Activated T-cell treated with anti-CD3 and anti-CD28 coated beads, Interleukin-2, amount 50 U/mL, for 4 hours (primary cell): ENCODE measurements around the gene TMEM247. TPM values are rescaled to one million over a fixed set of nuclear protein-coding genes. Genes with fewer than 3 reads are reported as not detected.
A peak's percentile ranks its signal among the peaks of the same experiment; 100 is the strongest.
"Not testable (repeated sequence)": the region's sequence is repeated elsewhere in the genome, so short reads cannot be mapped to it uniquely, and the experiment has no call there.

Experiments used
- ATAC-seq, 2 donors: fragments of 200-7000 bp; cut with Tn5 transposase; one replicate each; pipeline ENCODE4 v1.10.0; 2021
- DNase-seq: peaks from one replicate; pipeline ENCODE4 v3.0.0-alpha.2; 2020
- H3K27me3 Mint-ChIP-seq: one replicate; pipeline ENCODE4 v1.8.0; 2021; ENCODE audit warnings: low read depth, mixed read lengths
- H3K36me3 Mint-ChIP-seq: one replicate; pipeline ENCODE4 v1.8.0; 2022; ENCODE audit warnings: mixed read lengths; ENCODE audit not compliant: insufficient read depth
- H3K4me1 Mint-ChIP-seq: one replicate; pipeline ENCODE4 v1.8.0; 2021; ENCODE audit warnings: low read depth, mixed read lengths
- H3K4me3 Mint-ChIP-seq: one replicate; pipeline ENCODE4 v1.8.0; 2021; ENCODE audit warnings: mild to moderate bottlenecking, moderate library complexity, mixed read lengths
- H3K9me3 Mint-ChIP-seq: one replicate; pipeline ENCODE4 v1.8.0; 2021; ENCODE audit warnings: mixed read lengths
- total RNA-seq, 3 donors: library from RNA; stranded (reverse); gene quantifications; one replicate each; pipeline ENCODE4 v1.2.1, GENCODE V29; 2021

Gene TMEM247
- total RNA-seq, 3 donors from 2014 or later: not detected

GRCh38 chr2:46469700-46470099 lies 9.7 kb upstream of the TMEM247 start:
- no peak overlapping the region for H3K4me3 Mint-ChIP-seq
- peaks cover 1% of the 10 kb centered on the region for H3K36me3 Mint-ChIP-seq
- H3K4me1 Mint-ChIP-seq: no peaks in the 10 kb centered on the region
- no peaks in the 10 kb centered on the region for H3K27me3 Mint-ChIP-seq
- no peak for DNase-seq
- peaks cover 3% of the 10 kb centered on the region for H3K9me3 Mint-ChIP-seq
- ATAC-seq: no peak

- ATAC-seq: no peak
- DNase-seq: no peak
- no peak overlapping the region for H3K4me3 Mint-ChIP-seq
- peaks cover 1% of the 10 kb centered on the region for H3K36me3 Mint-ChIP-seq
- no peaks in the 10 kb centered on the region for H3K27me3 Mint-ChIP-seq
- H3K9me3 Mint-ChIP-seq: peaks cover 7% of the 10 kb centered on the region
- H3K4me1 Mint-ChIP-seq: no peaks in the 10 kb centered on the region
Observed at GRCh38 chr2:46470114-46470628, 9.2 kb upstream of the TMEM247 start.

- H3K9me3 Mint-ChIP-seq: peaks cover 9% of the 10 kb centered on the region
- ATAC-seq (no peak), DNase-seq (no peak)
- no peaks in the 10 kb centered on the region for H3K27me3 Mint-ChIP-seq
- peaks cover 1% of the 10 kb centered on the region for H3K36me3 Mint-ChIP-seq
- no peaks in the 10 kb centered on the region for H3K4me1 Mint-ChIP-seq
- no peak overlapping the region for H3K4me3 Mint-ChIP-seq
Observed at GRCh38 chr2:46471019-46471583, 8.3 kb upstream of the TMEM247 start.

DNA sequence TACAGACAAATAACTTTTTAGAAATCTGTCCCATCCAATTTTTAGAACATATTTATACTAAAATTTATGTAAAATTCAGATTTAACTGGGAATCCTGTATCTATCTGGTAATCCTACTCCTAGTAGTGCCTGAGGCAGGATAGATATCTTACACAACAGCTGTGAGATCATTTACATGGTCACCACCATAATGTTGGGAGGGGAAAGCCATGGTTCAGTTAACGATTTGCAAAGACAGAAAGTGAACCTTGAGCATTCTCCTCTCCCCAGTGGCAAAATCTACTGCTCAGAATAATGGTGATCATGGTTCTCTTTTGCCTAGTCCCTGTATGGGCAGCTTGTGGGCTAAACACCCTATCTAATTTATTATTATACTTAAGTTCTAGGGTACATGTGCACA lies 7.7 kb upstream of the TMEM247 start:
- Mint-ChIP-seq H3K9me3 (peaks cover 13% of the 10 kb centered on the region), H3K27me3 (no peaks in the 10 kb centered on the region), H3K36me3 (peaks cover 4% of the 10 kb centered on the region), H3K4me1 (peaks cover under 1% of the 10 kb centered on the region), H3K4me3 (no peak overlapping the region)
- ATAC-seq (no peak), DNase-seq (no peak)

DNA sequence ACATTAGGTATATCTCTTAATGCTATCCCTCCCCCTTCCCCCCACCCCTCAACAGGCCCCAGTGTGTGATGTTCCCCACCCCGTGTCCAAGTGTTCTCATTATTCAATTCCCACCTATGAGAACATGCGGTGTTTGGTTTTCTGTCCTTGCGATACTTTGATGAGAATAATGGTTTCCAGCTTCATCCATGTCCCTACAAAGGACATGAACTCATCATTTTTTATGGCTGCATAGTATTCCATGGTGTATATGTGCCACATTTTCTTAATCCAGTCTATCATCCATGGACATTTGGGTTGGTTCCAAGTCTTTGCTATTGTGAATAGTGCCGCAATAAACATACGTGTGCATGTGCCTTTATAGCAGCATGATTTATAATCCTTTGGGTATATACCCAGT lies 7.2 kb upstream of the TMEM247 start:
- not testable (repeated sequence) for H3K36me3 Mint-ChIP-seq, H3K4me3 Mint-ChIP-seq, H3K4me1 Mint-ChIP-seq, H3K27me3 Mint-ChIP-seq, DNase-seq, ATAC-seq
- H3K9me3 Mint-ChIP-seq: peaks cover 17% of the 10 kb centered on the region

DNA sequence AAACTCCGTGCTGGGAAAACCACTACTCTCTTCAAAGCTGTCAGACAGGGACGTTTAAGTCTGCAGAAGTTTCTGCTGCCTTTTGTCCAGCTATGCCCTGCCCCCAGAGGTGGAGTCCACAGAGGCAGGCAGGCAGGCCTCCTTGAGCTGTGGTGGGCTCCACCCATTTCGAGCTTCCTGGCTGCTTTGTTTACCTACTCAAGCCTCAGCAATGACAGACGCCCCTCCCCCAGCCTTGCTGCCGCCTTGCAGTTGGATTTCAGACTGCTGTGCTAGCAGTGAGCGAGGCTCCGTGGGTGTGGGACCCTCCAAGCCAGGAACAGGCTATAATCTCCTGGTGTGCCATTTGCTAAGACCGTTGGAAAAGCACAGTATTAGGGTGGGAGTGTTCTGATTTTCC lies 1.9 kb upstream of the TMEM247 start:
- Mint-ChIP-seq H3K4me1 (peaks cover 18% of the 10 kb centered on the region), H3K9me3 (peaks cover 17% of the 10 kb centered on the region), H3K4me3 (peak overlapping the region; percentile 9)
- not testable (repeated sequence) for H3K36me3 Mint-ChIP-seq, H3K27me3 Mint-ChIP-seq, ATAC-seq, DNase-seq

GRCh38 chr2:46477925-46478324 lies 1.4 kb upstream of the TMEM247 start:
- Mint-ChIP-seq H3K4me1 (peaks cover 18% of the 10 kb centered on the region), H3K4me3 (no peak overlapping the region), H3K27me3 (no peaks in the 10 kb centered on the region), H3K9me3 (peaks cover 17% of the 10 kb centered on the region), H3K36me3 (peaks cover 6% of the 10 kb centered on the region)
- DNase-seq (no peak), ATAC-seq (no peak)

GRCh38 chr2:46480562-46480961 lies 1.2 kb downstream of the TMEM247 start:
- DNase-seq (no peak), ATAC-seq (no peak)
- peaks cover 18% of the 10 kb centered on the region for H3K4me1 Mint-ChIP-seq
- H3K4me3 Mint-ChIP-seq: no peak overlapping the region
- H3K36me3 Mint-ChIP-seq: peaks cover 4% of the 10 kb centered on the region
- peaks cover 8% of the 10 kb centered on the region for H3K9me3 Mint-ChIP-seq
- peaks cover 5% of the 10 kb centered on the region for H3K27me3 Mint-ChIP-seq

- Mint-ChIP-seq H3K36me3 (peaks cover 3% of the 10 kb centered on the region), H3K4me3 (no peak overlapping the region), H3K9me3 (peaks cover 6% of the 10 kb centered on the region), H3K4me1 (peaks cover 18% of the 10 kb centered on the region), H3K27me3 (peaks cover 5% of the 10 kb centered on the region)
- no peak for DNase-seq
- ATAC-seq: no peak
Observed at GRCh38 chr2:46481198-46482193, 2.1 kb downstream of the TMEM247 start.

DNA sequence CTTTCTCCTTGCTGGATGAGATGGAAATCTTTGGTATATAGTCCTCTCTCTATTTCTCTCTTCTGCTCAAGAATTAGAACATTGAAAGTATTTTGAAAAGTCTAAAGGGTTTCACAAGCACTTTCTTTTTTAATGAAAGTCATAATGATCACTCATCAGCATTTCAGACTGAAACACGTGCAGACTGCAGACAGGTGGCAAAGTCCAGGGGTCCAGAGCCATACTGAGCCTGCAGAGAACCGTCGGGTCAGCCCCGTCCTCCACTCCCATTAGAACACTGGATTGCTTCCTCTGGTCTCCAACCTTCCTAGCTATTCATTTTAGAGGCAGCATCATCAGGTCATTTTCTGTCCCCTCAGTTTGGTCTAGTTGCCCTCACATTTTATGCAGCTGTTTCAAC lies 3.1 kb downstream of the TMEM247 start:
- H3K4me3 Mint-ChIP-seq: no peak overlapping the region
- no peak for ATAC-seq
- no peaks in the 10 kb centered on the region for H3K36me3 Mint-ChIP-seq
- H3K27me3 Mint-ChIP-seq: peaks cover 5% of the 10 kb centered on the region
- no peak for DNase-seq
- peaks cover 9% of the 10 kb centered on the region for H3K4me1 Mint-ChIP-seq
- no peaks in the 10 kb centered on the region for H3K9me3 Mint-ChIP-seq

- Mint-ChIP-seq H3K36me3 (no peaks in the 10 kb centered on the region), H3K4me3 (no peak overlapping the region), H3K4me1 (no peaks in the 10 kb centered on the region), H3K9me3 (no peaks in the 10 kb centered on the region), H3K27me3 (peaks cover 5% of the 10 kb centered on the region)
- DNase-seq: no peak
- ATAC-seq: no peak
Observed at GRCh38 chr2:46485002-46485401, 5.6 kb downstream of the TMEM247 start.

- peaks cover 5% of the 10 kb centered on the region for H3K27me3 Mint-ChIP-seq
- no peak overlapping the region for H3K4me3 Mint-ChIP-seq
- no peaks in the 10 kb centered on the region for H3K4me1 Mint-ChIP-seq
- ATAC-seq (no peak), DNase-seq (no peak)
- no peaks in the 10 kb centered on the region for H3K9me3 Mint-ChIP-seq
- H3K36me3 Mint-ChIP-seq: no peaks in the 10 kb centered on the region
Observed at GRCh38 chr2:46486436-46486835, 7.1 kb downstream of the TMEM247 start.

DNA sequence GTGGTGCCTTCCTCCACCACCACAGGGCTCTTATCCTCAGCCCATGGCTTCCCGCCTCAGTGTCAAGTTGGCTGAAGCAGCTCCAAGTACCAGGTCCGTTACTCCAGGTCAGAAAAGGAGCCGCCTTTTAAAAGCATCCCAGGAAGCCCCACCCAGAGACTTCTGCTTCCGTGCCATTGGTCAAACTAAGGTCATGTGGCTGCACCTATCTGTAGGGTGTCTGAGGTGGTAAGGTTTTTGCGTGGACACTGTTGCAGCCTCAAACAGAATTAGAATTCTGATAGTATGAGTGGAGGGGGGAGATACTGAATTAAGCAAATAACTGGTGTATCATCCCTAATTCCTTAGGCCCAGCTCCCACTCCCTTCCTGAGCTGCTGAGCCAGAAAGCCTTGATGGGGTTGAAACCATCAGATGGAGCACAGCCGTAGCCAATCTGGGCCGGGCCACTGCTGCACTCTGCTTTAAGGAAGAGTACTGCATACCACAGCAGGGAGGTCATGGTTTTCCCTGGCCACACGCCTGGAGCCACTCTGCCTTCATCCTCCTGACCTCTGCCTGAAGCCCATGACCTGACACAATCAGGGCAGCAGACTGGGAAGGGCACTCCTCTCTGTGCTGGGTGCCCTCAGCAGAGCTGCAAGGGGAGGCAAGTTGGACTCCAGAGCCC lies 8.4 kb downstream of the TMEM247 start:
- Mint-ChIP-seq H3K36me3 (no peaks in the 10 kb centered on the region), H3K27me3 (peaks cover 5% of the 10 kb centered on the region), H3K9me3 (no peaks in the 10 kb centered on the region), H3K4me3 (no peak overlapping the region), H3K4me1 (no peaks in the 10 kb centered on the region)
- ATAC-seq (no peak), DNase-seq (no peak)

GRCh38 chr2:46488389-46488788 lies 9.0 kb downstream of the TMEM247 start:
- H3K27me3 Mint-ChIP-seq: peaks cover 5% of the 10 kb centered on the region
- DNase-seq (no peak), ATAC-seq (no peak)
- no peaks in the 10 kb centered on the region for H3K4me1 Mint-ChIP-seq
- H3K4me3 Mint-ChIP-seq: no peak overlapping the region
- H3K36me3 Mint-ChIP-seq: no peaks in the 10 kb centered on the region
- no peaks in the 10 kb centered on the region for H3K9me3 Mint-ChIP-seq
